ENCODE results near the gene APMAP. TPM values are rescaled to one million over a fixed set of nuclear protein-coding genes. Genes with fewer than 3 reads are reported as not detected.

The APMAP gene
- total RNA-seq, 1 donor from 2014 or later = 48.8 TPM

DNA sequence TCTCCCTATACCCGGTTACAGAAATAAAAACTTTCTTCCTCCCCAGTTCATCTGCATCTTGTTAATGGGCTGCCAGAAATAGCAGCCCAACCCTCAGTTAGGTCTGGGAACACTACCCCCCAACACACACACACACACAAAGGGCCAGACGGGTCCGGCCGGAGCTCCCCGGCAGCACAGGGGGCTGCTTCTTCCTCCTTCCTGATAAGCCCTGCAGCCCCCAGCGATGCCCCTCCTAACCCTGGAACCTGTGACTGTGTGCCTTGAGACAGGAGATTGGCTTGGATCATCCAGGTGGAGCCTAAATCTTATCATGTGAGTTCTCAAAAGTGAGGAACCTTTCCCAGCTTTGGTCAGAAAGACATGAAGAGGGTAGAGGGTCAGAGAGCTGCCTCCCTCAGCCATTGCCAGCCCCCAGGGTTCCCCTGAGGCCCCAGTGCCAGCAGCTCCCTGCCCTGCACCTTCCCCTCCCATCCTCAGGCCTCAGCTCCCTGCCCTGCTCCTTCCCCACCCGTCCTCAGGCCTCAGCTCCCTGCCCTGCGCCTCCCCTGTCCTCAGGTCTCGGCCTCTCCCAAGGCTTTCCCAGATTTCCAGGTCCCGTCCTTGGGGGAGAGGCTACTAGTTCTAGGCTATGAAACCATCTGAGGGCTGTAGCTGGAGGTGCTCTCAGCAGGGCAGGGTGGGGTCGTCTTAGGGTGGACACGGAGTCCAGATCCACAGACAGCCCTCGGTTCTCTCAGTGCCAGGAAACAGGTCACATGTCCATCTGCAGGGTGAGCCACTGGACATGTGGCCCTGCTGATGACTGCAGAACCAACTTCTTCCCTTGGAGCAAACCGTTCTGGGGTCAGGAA lies 77.9 kb downstream of the APMAP start:
- H3K36me3 Mint-ChIP-seq (ENCODE audit: low read depth) = no peaks in the 10 kb centered on the region
- H3K4me1 Mint-ChIP-seq (ENCODE audit: low read depth) = peaks cover 5% of the 10 kb centered on the region
- H3K9me3 Mint-ChIP-seq = no peaks in the 10 kb centered on the region
- intact Hi-C loops (cut with micrococcal nuclease) = no loop called here
- H3K27me3 Mint-ChIP-seq (ENCODE audit: low read depth) = peaks cover 6% of the 10 kb centered on the region
- no peak overlapping the region for H3K27ac Mint-ChIP-seq
- peak; percentile 2 for DNase-seq (ENCODE audit: low spot score)
- H3K4me3 Mint-ChIP-seq (ENCODE audit: low read depth) = no peak overlapping the region

DNA sequence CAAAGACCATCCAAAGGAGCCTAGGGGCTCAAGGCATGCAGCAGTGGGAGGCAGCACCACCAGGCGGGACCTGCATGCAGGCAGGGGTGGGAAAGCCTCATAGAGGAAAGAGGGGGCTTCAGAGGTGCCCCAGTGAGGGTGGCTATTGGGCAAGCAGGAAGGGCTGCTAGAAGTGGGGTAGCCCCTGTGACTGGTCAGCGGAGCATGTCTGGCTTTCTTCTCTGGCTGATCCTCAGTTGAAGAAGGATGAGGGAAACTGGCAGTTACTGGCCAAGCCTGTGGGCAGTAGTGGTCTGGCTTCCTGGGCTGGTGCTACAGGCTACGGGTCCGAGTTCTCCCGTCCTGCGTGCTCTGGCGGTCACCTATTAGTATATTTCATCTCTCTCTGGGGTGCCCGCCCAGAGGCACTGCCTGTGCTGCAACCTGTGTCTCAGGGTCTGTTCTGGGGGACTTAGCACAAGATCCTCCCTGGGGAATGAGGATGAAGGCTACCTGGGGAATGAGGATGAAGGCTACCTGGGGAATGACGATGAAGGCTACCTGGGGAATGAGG lies 79.4 kb downstream of the APMAP start:
- Mint-ChIP-seq H3K27ac (no peak overlapping the region), H3K4me3 (ENCODE audit: low read depth) (no peak overlapping the region), H3K36me3 (ENCODE audit: low read depth) (no peaks in the 10 kb centered on the region), H3K4me1 (ENCODE audit: low read depth) (no peaks in the 10 kb centered on the region), H3K9me3 (no peaks in the 10 kb centered on the region), H3K27me3 (ENCODE audit: low read depth) (peaks cover 6% of the 10 kb centered on the region)
- no peak for DNase-seq (ENCODE audit: low spot score)
- intact Hi-C loops (cut with micrococcal nuclease) = no loop called here

Other genes starting within 250 kb of the APMAP start
- 115 and 121 TPM in 2 replicates for gene CST7, start 43.5 kb downstream of the APMAP start, total RNA-seq
- gene ACSS1, start 65.4 kb upstream of the APMAP start, total RNA-seq = 15.1 and 15.5 TPM in 2 replicates
- not detected in 2 replicates for gene VSX1, start 89.4 kb upstream of the APMAP start, total RNA-seq
- 48.8 and 49.1 TPM in 2 replicates for gene ENTPD6, start 203.0 kb upstream of the APMAP start, total RNA-seq

Measured in activated T-helper 2 cell treated with anti-CD3 and anti-CD28 coated beads, Interferon-gamma antibody, Interleukin-2, Interleukin-4, amounts not matched to agents 10 μg/mL and 5 μg/mL and 100 μg/mL, durations not matched to agents 14 hours and 24 hours and 36 hours (primary cell).